Gastroesophageal sphincter (tissue), 4 donors: ENCODE data around the gene WNK2. TPM values are rescaled to one million over a fixed set of nuclear protein-coding genes. Genes with fewer than 3 reads are reported as not detected.

ENCODE experiments used
- ATAC-seq: fragments of 150-250 bp; one replicate; pipeline ENCODE4 v1.9.1; 2016; ENCODE audit warnings: mild to moderate bottlenecking, moderate library complexity
- H3K27ac ChIP-seq, 4 donors: fragments of 200-600 bp; sonication (generic) in 3 of 4; 1 replicate in 3 of 4; 2 replicates in 1 of 4; pipeline ENCODE4 v1.5.1; 2016 to 2019
- H3K27me3 ChIP-seq: fragments of 200-600 bp; sonication (generic); one replicate; pipeline ENCODE4 v1.5.1; 2019
- H3K36me3 ChIP-seq, 2 donors: fragments of 200-600 bp; sonication (generic); one replicate each; pipeline ENCODE4 v1.5.1; 2019; ENCODE audit warnings: control low read depth in 1 of 2
- H3K4me1 ChIP-seq, 3 donors: fragments of 200-600 bp; sonication (generic); 1 replicate in 2 of 3; 2 replicates in 1 of 3; pipeline ENCODE4 v1.5.1; 2016 to 2019; ENCODE audit warnings: control low read depth in 2 of 3
- H3K4me3 ChIP-seq, 2 donors: fragments of 200-600 bp; sonication (generic); one replicate each; pipeline ENCODE4 v1.5.1; 2019; ENCODE audit warnings: mild to moderate bottlenecking in 1 of 2, moderate library complexity in 1 of 2
- H3K9me3 ChIP-seq, 3 donors: fragments of 200-600 bp; sonication (generic); one replicate each; pipeline ENCODE4 v1.5.1; 2017 to 2019; ENCODE audit warnings: control low read depth in 2 of 3
- CTCF ChIP-seq, 4 experiments: fragments of 200-600 bp in 2 of 4; fragments of 450-650 bp in 2 of 4; sonication (generic) in 1 of 4; IDR thresholded peaks; one replicate each; pipeline ENCODE4 v1.5.1; 2017 to 2019; ENCODE audit warnings: antibody characterized with exemption in 4 of 4, mild to moderate bottlenecking in 2 of 4, moderate library complexity in 2 of 4
- EP300 ChIP-seq: sonication (generic); formaldehyde crosslinking; IDR thresholded peaks from one replicate; pipeline ENCODE4 v1.6.1; 2017; ENCODE audit warnings: antibody characterized with exemption, mild to moderate bottlenecking
- POLR2A ChIP-seq, 2 donors: fragments of 450-650 bp; IDR thresholded peaks; one replicate each; pipeline ENCODE4 v1.6.1; 2017; ENCODE audit warnings: antibody characterized with exemption in 2 of 2, mild to moderate bottlenecking in 2 of 2, moderate library complexity in 1 of 2
- POLR2AphosphoS5 ChIP-seq: sonication (generic); formaldehyde crosslinking; IDR thresholded peaks from one replicate; pipeline ENCODE4 v1.6.1; 2017; ENCODE audit warnings: antibody characterized with exemption
- WGBS, 2 donors: methylation state at CpG; one replicate each; pipeline ENCODE4 v1.1.5; 2018; ENCODE audit warnings: low coverage in 1 of 2; 5-methylcytosine and 5-hydroxymethylcytosine counted together
- total RNA-seq, 4 donors: library from RNA; depleted of rRNA; stranded (reverse); fragments of >200 nt; gene quantifications; one replicate each; pipeline ENCODE4 v1.1.0, GENCODE V29; 2016

The WNK2 gene
- total RNA-seq, 4 donors from 2014 or later = 26.8 to 104 (median 48.6) TPM

- WGBS, 2 donors = 90 to 100% methylated on average over 2 to 5 of the region's 22 CpGs
- Histone ChIP-seq H3K27me3 (no peaks in the 10 kb centered on the region), H3K4me3 (no peak overlapping the region), H3K27ac (no peak overlapping the region), H3K9me3 (no peaks in the 10 kb centered on the region), H3K36me3 (peaks cover 0 to 29% of the 10 kb centered on the region in 2 donors), H3K4me1 (peaks cover 0 to 24% (median 0%) of the 10 kb centered on the region in 3 donors)
- no peak for TF ChIP-seq CTCF (IDR thresholded peaks at IDR 0.05)
- TF ChIP-seq EP300 = no peak
- no peak for TF ChIP-seq POLR2A (IDR thresholded peaks at IDR 0.05)
- no peak for TF ChIP-seq POLR2AphosphoS5
- no peak for ATAC-seq
These were observed 124.2 kb downstream of the WNK2 start for GRCh38 chr9:93308158-93308602.

GRCh38 chr9:93308676-93309075 lies 124.7 kb downstream of the WNK2 start:
- H3K27ac ChIP-seq = no peak overlapping the region
- no peaks in the 10 kb centered on the region for H3K27me3 ChIP-seq
- H3K9me3 ChIP-seq = no peaks in the 10 kb centered on the region
- H3K4me3 ChIP-seq = no peak overlapping the region
- no peak for ATAC-seq
- no peak for TF ChIP-seq POLR2A (IDR thresholded peaks at IDR 0.05)
- no peak for TF ChIP-seq POLR2AphosphoS5
- TF ChIP-seq EP300 = no peak
- TF ChIP-seq CTCF (IDR thresholded peaks at IDR 0.05) = no peak
- WGBS, 2 donors = no CpG with 5 or more reads among the region's 7 CpGs
- peaks cover 0 to 25% (median 0%) of the 10 kb centered on the region in 3 donors for H3K4me1 ChIP-seq
- H3K36me3 ChIP-seq = peaks cover 0 to 29% of the 10 kb centered on the region in 2 donors

GRCh38 chr9:93309889-93310425 lies 126.0 kb downstream of the WNK2 start:
- WGBS, 2 donors = 75 to 95% methylated on average over 4 to 6 of the region's 7 CpGs
- no peak overlapping the region for H3K27ac ChIP-seq
- no peaks in the 10 kb centered on the region for H3K27me3 ChIP-seq
- H3K36me3 ChIP-seq = peaks cover 0 to 29% of the 10 kb centered on the region in 2 donors
- no peaks in the 10 kb centered on the region for H3K9me3 ChIP-seq
- TF ChIP-seq EP300 = no peak
- TF ChIP-seq POLR2AphosphoS5 = no peak
- TF ChIP-seq CTCF (IDR thresholded peaks at IDR 0.05) = no peak
- no peak overlapping the region for H3K4me3 ChIP-seq
- ATAC-seq = no peak
- peaks cover 0 to 19% (median 0%) of the 10 kb centered on the region in 3 donors for H3K4me1 ChIP-seq

- ATAC-seq = no peak
- WGBS, 2 donors = 78 to 90% methylated on average over 4 to 6 of the region's 9 CpGs
- H3K36me3 ChIP-seq = peaks cover 0 to 32% of the 10 kb centered on the region in 2 donors
- no peaks in the 10 kb centered on the region for H3K27me3 ChIP-seq
- no peak overlapping the region for H3K27ac ChIP-seq
- no peaks in the 10 kb centered on the region for H3K9me3 ChIP-seq
- peaks cover 0 to 12% (median 0%) of the 10 kb centered on the region in 3 donors for H3K4me1 ChIP-seq
- TF ChIP-seq POLR2A (IDR thresholded peaks at IDR 0.05) = no peak
- TF ChIP-seq EP300 = no peak
- TF ChIP-seq CTCF (IDR thresholded peaks at IDR 0.05) = no peak
- no peak for TF ChIP-seq POLR2AphosphoS5
- H3K4me3 ChIP-seq = no peak overlapping the region
These were observed 131.2 kb downstream of the WNK2 start for GRCh38 chr9:93315118-93315517.

GRCh38 chr9:93315960-93316359 lies 132.0 kb downstream of the WNK2 start:
- no peak overlapping the region for H3K27ac ChIP-seq
- H3K9me3 ChIP-seq = no peaks in the 10 kb centered on the region
- ATAC-seq = no peak
- H3K27me3 ChIP-seq = no peaks in the 10 kb centered on the region
- peaks cover 0 to 40% of the 10 kb centered on the region in 2 donors for H3K36me3 ChIP-seq
- WGBS, 2 donors = 62 to 70% methylated on average over 5 of the region's 5 CpGs
- peaks cover 0 to 12% (median 0%) of the 10 kb centered on the region in 3 donors for H3K4me1 ChIP-seq
- no peak overlapping the region for H3K4me3 ChIP-seq
- TF ChIP-seq POLR2AphosphoS5 (no peak), CTCF (IDR thresholded peaks at IDR 0.05) (no peak), POLR2A (IDR thresholded peaks at IDR 0.05) (no peak), EP300 (no peak)
